Kidney (tissue), 14 donors: Measurements from ENCODE around the gene CELSR2. TPM values are rescaled to one million over a fixed set of nuclear protein-coding genes. Genes with fewer than 3 reads are reported as not detected.
A peak's percentile ranks its signal among the peaks of the same experiment; 100 is the strongest.

Experiments used
- DNase-seq, 5 donors: peaks; one replicate each; pipeline ENCODE4 v3.0.0-alpha.2; 2013 to 2020
- FAIRE-seq: peaks from 2 replicates; lab custom pipeline; 2012; peaks lifted over from hg19 to GRCh38; lab: Jason Lieb, UNC
- H3K27ac ChIP-seq, 2 donors: one replicate each; pipeline ENCODE4 v1.7.0; 2013; ENCODE audit warnings: low read depth in 2 of 2, low read length in 2 of 2, inconsistent platforms in 1 of 2
- H3K27me3 ChIP-seq: one replicate; pipeline ENCODE4 v1.7.1; 2013; ENCODE audit warnings: low read length, inconsistent platforms; ENCODE audit not compliant: control insufficient read depth, insufficient read depth
- H3K36me3 ChIP-seq, 3 donors: one replicate each; pipeline versions ENCODE4 v1.7.0 to v1.7.1; 2013; ENCODE audit warnings: low read length in 3 of 3, control low read depth in 1 of 3, inconsistent platforms in 1 of 3; ENCODE audit not compliant: insufficient read depth in 3 of 3, control insufficient read depth in 2 of 3
- H3K4me1 ChIP-seq, 3 donors: one replicate each; pipeline versions ENCODE4 v1.7.0 to v1.7.1; 2013; ENCODE audit warnings: low read length in 3 of 3, inconsistent platforms in 1 of 3, low read depth in 1 of 3; ENCODE audit not compliant: control insufficient read depth in 2 of 3, insufficient read depth in 2 of 3
- H3K4me3 ChIP-seq, 3 donors: one replicate each; pipeline versions ENCODE4 v1.7.0 to v1.8.1; 2013; ENCODE audit warnings: low read length in 3 of 3, control low read depth in 1 of 3, inconsistent platforms in 1 of 3
- H3K9ac ChIP-seq, 3 donors: one replicate each; pipeline versions ENCODE4 v1.7.0 to v1.7.1; 2013; ENCODE audit warnings: low read length in 3 of 3, control low read depth in 1 of 3, inconsistent platforms in 1 of 3
- H3K9me3 ChIP-seq, 3 donors: one replicate each; pipeline versions ENCODE4 v1.7.0 to v1.7.1; 2013; ENCODE audit warnings: low read length in 3 of 3, control low read depth in 1 of 3, inconsistent platforms in 1 of 3; ENCODE audit not compliant: control insufficient read depth in 2 of 3, insufficient read depth in 1 of 3
- intact Hi-C: fragments of 100-400 bp; cut with DNase I; formaldehyde crosslinking; loops from one replicate; pipeline ENCODE4 v1.11.1; 2022
- polyA plus RNA-seq: library from polyadenylated mRNA; stranded (reverse); fragments of 350-450 nt; fragmentation: Illumina TruSeq; extraction: RNeasy Lipid Tissue Mini Kit (QIAGEN cat#74804); gene quantifications from one replicate; pipeline ENCODE4 v1.2.3, GENCODE V29; 2014; ENCODE audit warnings: low read depth, low replicate concordance; ENCODE audit not compliant: insufficient read depth
- total RNA-seq: library from RNA; stranded (reverse); fragmentation: NEBNext Ultra II Directional; extraction: Animal tissue kit (Norgen Biotek cat#: 25700); gene quantifications from one replicate; pipeline ENCODE4 v1.2.1, GENCODE V29; 2021
- TF ChIP-seq, protein P1 (sequence below): IDR thresholded peaks from 3 replicates; pipeline ENCODE4 v1.5.1; 2012; ENCODE audit warnings: mild to moderate bottlenecking, moderate library complexity, borderline replicate concordance; ENCODE audit not compliant: insufficient read depth; ENCODE audit errors: extremely low read depth
- donor health status: control.
- donor health status: control.
- donor health status: control.
- donor health status: control.
- donor health status: control.
- donor health status: DM: yes; HTN: yes; CAD: no.
- donor health status: Normal renal cell carcinoma (clear cell type).

Gene CELSR2
- total and polyA plus RNA-seq, 2 donors from 2014 or later = 10.6 to 65.6 TPM

DNA sequence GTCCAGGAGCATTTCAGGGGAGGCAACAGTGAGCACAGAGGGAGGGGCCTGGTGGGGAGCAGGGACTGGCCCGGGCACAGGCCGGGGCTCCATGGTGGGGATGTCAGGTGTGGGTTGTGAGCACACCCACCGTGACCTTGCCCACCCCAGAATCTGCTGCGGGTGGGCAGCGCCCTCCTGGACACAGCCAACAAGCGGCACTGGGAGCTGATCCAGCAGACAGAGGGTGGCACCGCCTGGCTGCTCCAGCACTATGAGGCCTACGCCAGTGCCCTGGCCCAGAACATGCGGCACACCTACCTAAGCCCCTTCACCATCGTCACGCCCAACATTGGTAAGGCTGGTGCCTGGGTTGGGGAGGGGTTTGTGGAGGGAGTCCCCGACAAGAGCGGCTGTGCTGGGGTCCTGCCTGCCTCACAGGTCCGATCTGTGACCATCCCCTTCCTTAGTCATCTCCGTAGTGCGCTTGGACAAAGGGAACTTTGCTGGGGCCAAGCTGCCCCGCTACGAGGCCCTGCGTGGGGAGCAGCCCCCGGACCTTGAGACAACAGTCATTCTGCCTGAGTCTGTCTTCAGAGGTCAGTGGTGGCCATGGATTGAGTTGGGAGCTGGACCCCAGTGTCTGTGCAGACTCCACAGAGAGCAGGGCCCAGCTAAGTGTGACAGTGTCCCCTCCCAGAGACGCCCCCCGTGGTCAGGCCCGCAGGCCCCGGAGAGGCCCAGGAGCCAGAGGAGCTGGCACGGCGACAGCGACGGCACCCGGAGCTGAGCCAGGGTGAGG is 19.3 kb downstream of the CELSR2 start:
- TF ChIP-seq, protein P1, sequence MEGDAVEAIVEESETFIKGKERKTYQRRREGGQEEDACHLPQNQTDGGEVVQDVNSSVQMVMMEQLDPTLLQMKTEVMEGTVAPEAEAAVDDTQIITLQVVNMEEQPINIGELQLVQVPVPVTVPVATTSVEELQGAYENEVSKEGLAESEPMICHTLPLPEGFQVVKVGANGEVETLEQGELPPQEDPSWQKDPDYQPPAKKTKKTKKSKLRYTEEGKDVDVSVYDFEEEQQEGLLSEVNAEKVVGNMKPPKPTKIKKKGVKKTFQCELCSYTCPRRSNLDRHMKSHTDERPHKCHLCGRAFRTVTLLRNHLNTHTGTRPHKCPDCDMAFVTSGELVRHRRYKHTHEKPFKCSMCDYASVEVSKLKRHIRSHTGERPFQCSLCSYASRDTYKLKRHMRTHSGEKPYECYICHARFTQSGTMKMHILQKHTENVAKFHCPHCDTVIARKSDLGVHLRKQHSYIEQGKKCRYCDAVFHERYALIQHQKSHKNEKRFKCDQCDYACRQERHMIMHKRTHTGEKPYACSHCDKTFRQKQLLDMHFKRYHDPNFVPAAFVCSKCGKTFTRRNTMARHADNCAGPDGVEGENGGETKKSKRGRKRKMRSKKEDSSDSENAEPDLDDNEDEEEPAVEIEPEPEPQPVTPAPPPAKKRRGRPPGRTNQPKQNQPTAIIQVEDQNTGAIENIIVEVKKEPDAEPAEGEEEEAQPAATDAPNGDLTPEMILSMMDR = no peak
- DNase-seq (peak in 2 of 5 donors; percentile 40 to 63), FAIRE-seq (no peak)
- Histone ChIP-seq H3K9ac (no peak overlapping the region), H3K4me3 (no peak overlapping the region), H3K9me3 (no peaks in the 10 kb centered on the region), H3K36me3 (no peaks in the 10 kb centered on the region), H3K4me1 (no peaks in the 10 kb centered on the region), H3K27ac (no peak overlapping the region), H3K27me3 (no peaks in the 10 kb centered on the region)
- intact Hi-C loops = no loop called here

DNA sequence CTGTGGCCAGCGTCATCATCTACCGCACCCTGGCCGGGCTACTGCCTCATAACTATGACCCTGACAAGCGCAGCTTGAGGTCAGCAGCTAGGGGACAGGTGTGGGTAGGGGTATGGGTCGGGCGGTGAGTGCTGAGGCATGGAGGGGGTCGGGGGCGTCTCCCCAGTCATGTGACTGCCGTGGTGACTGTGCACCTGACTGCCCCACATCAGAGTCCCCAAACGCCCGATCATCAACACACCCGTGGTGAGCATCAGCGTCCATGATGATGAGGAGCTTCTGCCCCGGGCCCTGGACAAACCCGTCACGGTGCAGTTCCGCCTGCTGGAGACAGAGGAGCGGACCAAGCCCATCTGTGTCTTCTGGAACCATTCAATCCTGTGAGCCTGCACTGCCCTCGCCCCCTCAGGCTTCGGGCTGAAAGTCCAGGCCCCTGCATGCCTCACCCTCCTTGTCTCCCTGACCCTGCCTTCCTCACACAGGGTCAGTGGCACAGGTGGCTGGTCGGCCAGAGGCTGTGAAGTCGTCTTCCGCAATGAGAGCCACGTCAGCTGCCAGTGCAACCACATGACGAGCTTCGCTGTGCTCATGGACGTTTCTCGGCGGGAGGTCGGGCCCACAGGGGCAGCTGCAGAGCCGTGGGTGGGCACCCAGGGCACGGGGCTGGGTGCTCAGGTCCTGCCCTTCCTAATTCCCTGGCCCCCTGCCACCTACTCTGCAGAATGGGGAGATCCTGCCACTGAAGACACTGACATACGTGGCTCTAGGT is 20.1 kb downstream of the CELSR2 start:
- TF ChIP-seq, protein P1 = no peak
- Histone ChIP-seq H3K9me3 (no peaks in the 10 kb centered on the region), H3K4me1 (peaks cover 0 to 3% (median 0%) of the 10 kb centered on the region in 3 donors), H3K36me3 (no peaks in the 10 kb centered on the region), H3K9ac (no peak overlapping the region), H3K27ac (no peak overlapping the region), H3K4me3 (no peak overlapping the region), H3K27me3 (no peaks in the 10 kb centered on the region)
- intact Hi-C loops = no loop called here
- FAIRE-seq (no peak), DNase-seq (peak in 2 of 5 donors; percentile 35 to 68)

DNA sequence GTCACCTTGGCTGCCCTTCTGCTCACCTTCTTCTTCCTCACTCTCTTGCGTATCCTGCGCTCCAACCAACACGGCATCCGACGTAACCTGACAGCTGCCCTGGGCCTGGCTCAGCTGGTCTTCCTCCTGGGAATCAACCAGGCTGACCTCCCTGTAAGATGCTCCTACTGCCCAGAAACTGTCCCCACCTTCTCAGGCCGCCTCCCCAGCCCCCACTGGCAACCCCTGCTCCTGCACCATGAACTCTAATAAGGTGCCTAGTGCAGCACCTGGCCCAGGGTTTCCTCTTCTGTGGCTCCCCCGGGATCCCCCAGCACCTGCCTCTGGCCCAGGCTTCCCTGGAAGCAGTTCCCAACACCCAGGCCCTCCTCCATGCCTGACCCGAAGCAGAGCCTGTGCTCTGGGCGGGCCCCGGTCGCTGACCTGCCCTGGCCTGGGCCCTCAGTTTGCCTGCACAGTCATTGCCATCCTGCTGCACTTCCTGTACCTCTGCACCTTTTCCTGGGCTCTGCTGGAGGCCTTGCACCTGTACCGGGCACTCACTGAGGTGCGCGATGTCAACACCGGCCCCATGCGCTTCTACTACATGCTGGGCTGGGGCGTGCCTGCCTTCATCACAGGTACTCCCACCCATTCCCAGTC is 20.8 kb downstream of the CELSR2 start:
- no peak overlapping the region for H3K9ac ChIP-seq
- FAIRE-seq = no peak
- H3K4me3 ChIP-seq = no peak overlapping the region
- H3K36me3 ChIP-seq = no peaks in the 10 kb centered on the region
- H3K4me1 ChIP-seq = peaks cover 0 to 7% (median 2%) of the 10 kb centered on the region in 3 donors
- H3K9me3 ChIP-seq = no peaks in the 10 kb centered on the region
- DNase-seq = peak in 2 of 5 donors; percentile 36 to 54
- no peaks in the 10 kb centered on the region for H3K27me3 ChIP-seq
- intact Hi-C loops = loop anchor here (10.0 kb wide), 1 partner anchor 135 kb away; no protein-coding TSS in a partner anchor
- H3K27ac ChIP-seq = no peak overlapping the region
- TF ChIP-seq, protein P1 = no peak
